Stimulated activated effector memory CD8-positive, alpha-beta T cell treated with anti-CD3 and anti-CD28 coated beads, Interleukin-12 subunit alpha, Interleukin-12 subunit beta, amount 100 ng/mL, for 72 hours (primary cell): Measurements from ENCODE around the gene DYRK1B.

Source experiments
- ATAC-seq: fragments of 150-1000 bp; cut with Tn5 transposase; 2 replicates; pipeline ENCODE4 v1.10.0; 2021
- DNase-seq, 2 donors: peaks; one replicate each; pipeline ENCODE4 v3.0.0; 2021 to 2022; ENCODE audit warnings: low spot score in 2 of 2
- H3K27ac Mint-ChIP-seq: one replicate; pipeline ENCODE4 v1.8.0; 2022; ENCODE audit warnings: mild to moderate bottlenecking, mixed read lengths
- H3K36me3 Mint-ChIP-seq: one replicate; pipeline ENCODE4 v1.8.0; 2022; ENCODE audit warnings: mild to moderate bottlenecking, mixed read lengths
- H3K4me1 Mint-ChIP-seq: one replicate; pipeline ENCODE4 v1.8.0; 2022; ENCODE audit warnings: mixed read lengths
- H3K4me3 Mint-ChIP-seq: one replicate; pipeline ENCODE4 v1.8.0; 2022; ENCODE audit warnings: mild to moderate bottlenecking, mixed read lengths
- H3K9me3 Mint-ChIP-seq: one replicate; pipeline ENCODE4 v1.8.0; 2022; ENCODE audit warnings: mixed read lengths

Gene DYRK1B

DNA sequence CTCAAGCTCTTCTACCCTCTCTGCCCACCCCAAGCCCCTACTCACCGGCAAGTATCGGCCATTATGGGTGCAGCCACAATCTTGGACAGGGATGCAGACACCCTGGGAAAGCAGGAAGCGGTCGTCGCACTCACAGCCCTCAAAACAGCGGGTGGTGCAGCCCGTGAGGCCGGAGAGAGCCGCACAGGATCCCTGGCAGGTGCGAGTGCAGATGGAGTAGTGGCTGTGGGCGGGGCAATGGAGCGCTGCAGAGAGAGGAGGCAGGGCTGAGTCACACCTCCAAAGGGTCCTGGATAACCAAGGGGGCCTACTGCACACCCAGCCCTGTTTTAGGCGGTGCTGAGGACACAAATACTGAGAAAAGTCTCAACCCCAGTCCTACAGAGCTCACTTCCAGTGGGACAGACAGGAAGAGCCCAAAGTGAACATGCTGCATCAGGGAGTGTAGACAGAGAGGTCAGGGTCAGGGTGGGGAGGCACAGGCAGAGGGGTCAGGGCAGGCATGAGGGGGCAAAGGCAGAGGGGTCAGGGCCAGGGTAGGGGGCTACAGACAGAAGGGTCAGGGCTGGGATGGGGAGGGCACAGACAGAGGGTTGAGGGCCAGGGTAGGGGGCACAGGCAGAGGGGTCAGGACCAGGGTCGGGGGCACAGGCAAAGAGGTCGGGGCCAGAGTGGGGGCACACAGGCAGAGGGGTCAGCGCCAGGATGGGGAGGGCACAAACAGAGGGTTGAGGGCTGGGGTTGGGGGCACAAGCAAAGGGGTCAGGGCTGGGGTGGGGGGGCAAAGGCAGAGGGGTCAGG is 36.4 kb upstream of the DYRK1B start:
- no peak overlapping the region for H3K27ac Mint-ChIP-seq
- no peak for DNase-seq
- no peaks in the 10 kb centered on the region for H3K4me1 Mint-ChIP-seq
- no peaks in the 10 kb centered on the region for H3K36me3 Mint-ChIP-seq
- H3K4me3 Mint-ChIP-seq, result no peak overlapping the region
- no peak for ATAC-seq
- H3K9me3 Mint-ChIP-seq, result no peaks in the 10 kb centered on the region

DNA sequence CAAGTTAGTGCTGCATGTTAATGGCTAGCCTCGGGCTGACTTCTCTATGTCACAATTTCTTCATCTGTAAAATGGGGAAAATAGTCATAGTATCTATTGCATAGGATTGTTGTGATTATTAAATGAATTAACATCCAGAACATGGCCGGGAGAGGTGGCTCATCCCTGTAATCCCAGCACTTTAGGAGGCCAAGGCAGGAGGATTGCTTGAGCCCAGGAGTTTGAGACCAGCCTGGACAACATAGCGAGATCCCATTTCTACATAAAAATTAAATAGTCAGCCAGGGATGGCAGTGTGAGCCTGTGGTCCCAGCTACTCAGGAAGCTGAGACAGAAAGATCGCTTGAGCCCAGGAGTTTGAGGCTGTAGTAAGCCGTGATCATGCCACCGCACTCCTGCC is 34.0 kb upstream of the DYRK1B start:
- H3K27ac Mint-ChIP-seq, result no peak overlapping the region
- no peaks in the 10 kb centered on the region for H3K36me3 Mint-ChIP-seq
- no peaks in the 10 kb centered on the region for H3K4me1 Mint-ChIP-seq
- DNase-seq, result no peak
- H3K9me3 Mint-ChIP-seq, result no peaks in the 10 kb centered on the region
- ATAC-seq, result no peak
- no peak overlapping the region for H3K4me3 Mint-ChIP-seq

DNA sequence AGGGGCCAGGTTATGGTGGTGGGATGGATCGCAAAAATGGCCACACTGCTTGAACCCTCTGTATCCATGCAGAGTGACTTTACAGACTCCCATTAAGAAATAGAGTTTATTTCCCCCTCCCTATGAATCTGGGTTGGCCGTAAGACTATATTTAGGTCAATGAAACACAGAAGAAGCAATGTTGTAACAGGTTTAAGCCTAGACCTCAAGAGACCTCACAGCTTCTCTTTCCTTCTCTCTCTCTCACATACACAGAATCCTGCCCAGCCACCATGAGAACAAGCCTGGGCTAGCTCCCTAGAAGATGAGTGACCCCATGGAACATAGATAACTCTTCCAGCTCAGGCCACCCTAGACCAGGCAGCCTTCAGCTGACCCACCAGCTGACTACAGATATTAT is 33.2 kb upstream of the DYRK1B start:
- Mint-ChIP-seq H3K4me1 (no peaks in the 10 kb centered on the region), H3K9me3 (no peaks in the 10 kb centered on the region), H3K4me3 (no peak overlapping the region), H3K27ac (no peak overlapping the region), H3K36me3 (no peaks in the 10 kb centered on the region)
- DNase-seq (no peak), ATAC-seq (no peak)

DNA sequence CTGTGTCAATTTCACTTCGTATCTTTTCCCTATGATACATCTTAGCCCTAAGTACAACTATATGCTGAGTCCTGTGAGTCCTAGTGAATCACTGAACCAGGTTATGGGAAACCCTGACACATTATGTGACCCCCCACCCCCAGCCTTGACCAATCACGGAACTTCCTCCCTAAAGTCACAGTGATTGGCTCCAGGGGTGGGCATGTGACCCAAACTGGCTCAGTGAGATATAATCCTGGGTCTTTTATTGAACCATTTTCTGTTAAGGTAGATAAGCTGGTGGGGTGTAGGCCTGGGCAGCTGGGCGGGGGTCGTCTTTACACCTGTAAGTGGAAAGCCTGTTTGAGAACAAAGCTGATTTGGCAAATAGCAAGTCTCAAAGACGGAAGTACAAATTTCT is 32.0 kb upstream of the DYRK1B start:
- no peaks in the 10 kb centered on the region for H3K4me1 Mint-ChIP-seq
- no peaks in the 10 kb centered on the region for H3K36me3 Mint-ChIP-seq
- ATAC-seq (no peak), DNase-seq (no peak)
- H3K27ac Mint-ChIP-seq, result no peak overlapping the region
- H3K9me3 Mint-ChIP-seq, result no peaks in the 10 kb centered on the region
- no peak overlapping the region for H3K4me3 Mint-ChIP-seq

DNA sequence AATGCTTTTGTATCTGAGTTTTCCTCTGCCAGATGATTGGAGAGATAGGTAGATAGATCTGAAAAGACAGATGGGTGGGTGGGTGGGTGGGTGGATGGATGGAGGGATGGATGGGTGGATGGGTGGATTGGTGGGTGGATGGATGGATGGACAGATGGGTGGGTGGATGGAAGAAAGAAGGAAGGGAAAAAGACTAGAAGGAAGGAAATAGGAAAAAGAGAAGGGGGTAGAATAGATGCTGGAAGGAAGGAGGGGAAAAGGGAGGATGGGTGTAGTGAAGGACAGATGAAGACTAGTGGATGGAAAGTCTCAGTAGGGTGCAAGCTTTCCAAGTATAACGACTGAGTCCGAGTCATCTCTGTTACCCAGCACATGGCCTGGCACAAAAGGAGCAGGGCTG is 31.2 kb upstream of the DYRK1B start:
- no peaks in the 10 kb centered on the region for H3K4me1 Mint-ChIP-seq
- H3K36me3 Mint-ChIP-seq, result no peaks in the 10 kb centered on the region
- H3K4me3 Mint-ChIP-seq, result no peak overlapping the region
- no peaks in the 10 kb centered on the region for H3K9me3 Mint-ChIP-seq
- DNase-seq (no peak), ATAC-seq (no peak)
- no peak overlapping the region for H3K27ac Mint-ChIP-seq

DNA sequence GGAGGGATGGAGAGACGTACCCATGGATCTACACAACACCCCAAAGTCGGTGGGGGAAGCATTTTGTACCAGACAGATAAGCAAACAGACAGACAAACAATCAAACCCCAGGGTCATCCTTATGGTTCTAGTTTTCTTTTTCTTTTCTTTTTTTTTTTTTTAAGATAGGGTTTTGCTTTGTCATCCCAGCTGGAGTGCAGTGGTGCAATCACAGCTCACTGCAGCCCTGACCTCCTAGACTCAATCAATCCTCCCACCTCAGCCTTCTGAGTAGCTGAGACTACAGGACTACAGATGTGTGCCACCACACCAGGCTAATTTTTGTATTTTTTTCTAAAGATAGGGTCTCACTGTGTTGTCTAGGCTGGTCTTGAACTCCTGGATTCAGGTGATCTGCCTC is 30.2 kb upstream of the DYRK1B start:
- DNase-seq (no peak), ATAC-seq (no peak)
- Mint-ChIP-seq H3K27ac (no peak overlapping the region), H3K9me3 (no peaks in the 10 kb centered on the region), H3K36me3 (no peaks in the 10 kb centered on the region), H3K4me1 (no peaks in the 10 kb centered on the region), H3K4me3 (no peak overlapping the region)

DNA sequence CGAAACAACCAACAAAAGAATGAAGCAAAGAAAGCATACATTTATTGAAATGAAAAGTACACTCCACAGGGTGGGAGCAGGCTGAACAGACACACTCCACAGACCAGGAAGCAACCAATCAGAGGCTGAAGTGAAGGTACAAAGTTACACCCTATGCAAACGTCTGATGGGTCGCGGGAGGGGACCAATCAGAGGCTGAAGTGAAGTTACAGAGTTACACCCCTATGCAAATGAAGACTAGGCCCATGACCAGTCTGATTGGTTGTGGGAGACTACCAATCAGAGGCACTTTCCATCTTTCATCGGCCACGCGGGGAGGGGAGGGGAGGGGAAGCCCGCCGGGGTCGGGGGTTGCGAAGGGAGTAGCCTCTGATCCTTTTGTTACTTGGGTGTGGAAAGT is 24.6 kb upstream of the DYRK1B start:
- DNase-seq (no peak), ATAC-seq (no peak)
- Mint-ChIP-seq H3K36me3 (no peaks in the 10 kb centered on the region), H3K4me1 (no peaks in the 10 kb centered on the region), H3K4me3 (no peak overlapping the region), H3K9me3 (no peaks in the 10 kb centered on the region), H3K27ac (no peak overlapping the region)

DNA sequence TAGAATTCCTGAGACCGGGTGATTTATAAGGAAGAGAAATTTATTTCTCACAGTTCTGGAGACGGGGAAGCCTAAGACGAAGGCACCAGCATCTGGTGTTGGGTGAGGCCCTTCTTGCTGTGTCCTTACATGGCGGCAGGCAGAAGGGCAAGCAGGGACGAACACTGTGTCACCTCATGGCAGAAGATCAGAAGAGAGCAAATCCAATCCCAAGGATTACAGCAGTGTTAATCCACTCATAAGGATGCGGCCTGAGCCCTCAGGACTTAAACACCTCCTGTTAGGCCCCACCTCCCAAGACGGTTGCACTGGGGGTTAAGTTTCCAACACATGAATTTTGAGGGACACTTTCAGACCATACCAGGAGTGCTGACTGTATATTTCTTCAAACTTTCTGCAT is 18.9 kb upstream of the DYRK1B start:
- ATAC-seq (no peak), DNase-seq (no peak)

DNA sequence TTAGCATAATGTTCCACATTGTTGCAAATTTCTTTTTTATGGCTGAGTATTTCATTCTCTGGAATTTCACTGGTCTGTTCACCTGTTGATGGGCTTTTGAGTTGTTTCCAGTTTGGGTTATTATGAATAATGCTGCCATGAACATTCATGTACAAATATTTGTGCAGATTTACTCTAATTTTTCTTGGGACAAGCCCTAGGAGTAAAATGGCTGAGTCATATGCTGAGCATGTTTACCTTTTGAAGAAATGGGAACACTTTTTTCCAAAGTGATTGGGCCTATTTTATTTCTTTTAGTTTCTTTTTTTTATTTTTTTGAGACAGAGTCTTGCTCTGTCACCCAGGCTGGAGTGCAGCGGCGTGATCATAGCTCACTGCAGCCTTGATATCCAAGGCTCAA is 16.9 kb upstream of the DYRK1B start:
- no peaks in the 10 kb centered on the region for H3K9me3 Mint-ChIP-seq
- DNase-seq (no peak), ATAC-seq (no peak)
- H3K36me3 Mint-ChIP-seq, result peaks cover 9% of the 10 kb centered on the region
- no peak overlapping the region for H3K27ac Mint-ChIP-seq
- peaks cover 14% of the 10 kb centered on the region for H3K4me1 Mint-ChIP-seq
- H3K4me3 Mint-ChIP-seq, result no peak overlapping the region

More for the DNA sequence above, 18.9 kb upstream of the DYRK1B start:
- Mint-ChIP-seq H3K36me3 (no peaks in the 10 kb centered on the region), H3K27ac (no peak overlapping the region), H3K4me1 (no peaks in the 10 kb centered on the region), H3K4me3 (no peak overlapping the region), H3K9me3 (no peaks in the 10 kb centered on the region)

DNA sequence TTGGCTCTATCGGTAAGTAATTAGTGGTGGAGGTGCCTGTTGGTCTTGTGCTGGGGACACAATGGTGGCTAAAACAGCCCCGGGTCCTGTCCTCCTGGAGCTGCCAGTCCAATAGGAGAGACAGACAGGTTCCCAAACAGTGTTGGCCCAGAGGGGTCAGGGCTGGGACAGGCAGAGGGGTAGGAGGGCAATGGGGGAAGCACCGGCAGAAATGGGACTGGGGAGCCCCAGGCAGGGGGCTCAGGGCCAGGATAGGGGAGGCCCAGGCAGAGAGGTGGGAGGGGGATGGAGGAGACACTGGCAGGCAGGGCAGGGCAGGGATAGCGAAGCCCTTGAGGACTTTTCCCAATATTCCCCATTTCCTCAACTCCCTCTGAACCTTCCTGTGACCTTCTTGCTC is 14.4 kb upstream of the DYRK1B start:
- peaks cover 35% of the 10 kb centered on the region for H3K4me1 Mint-ChIP-seq
- H3K27ac Mint-ChIP-seq, result no peak overlapping the region
- H3K9me3 Mint-ChIP-seq, result no peaks in the 10 kb centered on the region
- H3K36me3 Mint-ChIP-seq, result peaks cover 34% of the 10 kb centered on the region
- no peak for ATAC-seq
- H3K4me3 Mint-ChIP-seq, result no peak overlapping the region
- DNase-seq, result no peak

DNA sequence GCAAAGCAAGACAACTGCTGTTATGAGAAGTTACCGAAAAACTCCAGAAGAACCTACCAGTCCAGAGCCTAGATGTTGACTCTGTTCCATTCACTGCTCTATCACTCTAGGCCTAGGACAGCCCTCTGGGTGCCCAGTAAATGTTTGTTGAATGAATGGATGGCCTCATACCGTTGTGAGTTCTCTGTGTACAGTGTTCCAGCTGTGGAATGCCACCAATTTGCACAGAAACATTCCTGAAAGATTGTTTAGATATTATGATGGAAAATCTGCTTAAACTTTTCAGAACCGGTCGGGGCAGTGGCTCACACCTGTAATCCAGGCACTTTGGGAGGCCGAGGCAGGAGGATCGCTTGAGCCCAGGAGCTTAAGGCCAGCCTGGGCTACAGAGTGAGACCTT is 13.6 kb upstream of the DYRK1B start:
- ATAC-seq, result no peak

DNA sequence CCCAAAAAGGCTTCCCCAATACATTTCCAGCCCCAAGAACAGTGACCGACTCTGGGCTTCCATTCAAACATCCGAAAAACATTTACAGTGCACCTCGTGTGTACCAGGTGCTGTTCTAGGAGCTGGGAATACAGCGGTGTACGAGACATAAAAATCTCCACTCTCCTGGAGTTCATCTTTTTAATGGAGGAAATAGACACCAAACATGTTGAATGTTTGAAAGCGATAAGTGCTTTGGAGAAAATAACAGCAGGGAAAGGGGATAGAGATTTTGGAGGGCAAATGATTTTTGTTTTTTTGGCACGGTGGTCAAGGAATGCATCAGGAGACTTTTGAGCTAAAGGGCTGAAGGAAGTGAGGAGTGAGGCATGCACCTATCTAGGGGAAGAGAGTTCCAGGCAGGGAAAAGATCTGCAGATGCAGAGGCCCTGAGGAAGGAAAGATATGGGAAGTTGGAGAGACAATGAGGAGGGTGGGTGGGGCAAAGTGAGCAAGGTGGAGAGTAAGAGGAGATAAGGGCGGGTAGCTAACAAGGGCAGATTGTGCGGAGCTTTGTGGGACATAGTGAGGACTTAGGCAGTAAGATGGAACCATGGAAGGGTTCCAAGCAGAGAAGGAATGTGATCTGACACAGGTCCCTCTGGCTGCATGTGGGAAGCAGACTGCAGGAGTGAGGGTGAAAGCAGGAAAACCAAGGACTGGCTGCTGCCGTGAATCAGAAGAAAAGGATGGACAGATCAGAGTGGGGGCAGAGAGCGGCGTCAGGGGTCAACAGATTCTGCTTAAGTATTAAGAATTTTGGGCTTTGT is 12.9 kb upstream of the DYRK1B start:
- Mint-ChIP-seq H3K9me3 (no peaks in the 10 kb centered on the region), H3K4me3 (peak overlapping the region; percentile 94), H3K4me1 (peaks cover 47% of the 10 kb centered on the region), H3K27ac (peak overlapping the region; percentile 93), H3K36me3 (peaks cover 47% of the 10 kb centered on the region)
- DNase-seq (no peak), ATAC-seq (no peak)

More for the DNA sequence above, 13.6 kb upstream of the DYRK1B start:
- Mint-ChIP-seq H3K9me3 (no peaks in the 10 kb centered on the region), H3K36me3 (peaks cover 40% of the 10 kb centered on the region), H3K27ac (peak overlapping the region; percentile 93), H3K4me3 (peak overlapping the region; percentile 94), H3K4me1 (peaks cover 42% of the 10 kb centered on the region)
- DNase-seq, result no peak

DNA sequence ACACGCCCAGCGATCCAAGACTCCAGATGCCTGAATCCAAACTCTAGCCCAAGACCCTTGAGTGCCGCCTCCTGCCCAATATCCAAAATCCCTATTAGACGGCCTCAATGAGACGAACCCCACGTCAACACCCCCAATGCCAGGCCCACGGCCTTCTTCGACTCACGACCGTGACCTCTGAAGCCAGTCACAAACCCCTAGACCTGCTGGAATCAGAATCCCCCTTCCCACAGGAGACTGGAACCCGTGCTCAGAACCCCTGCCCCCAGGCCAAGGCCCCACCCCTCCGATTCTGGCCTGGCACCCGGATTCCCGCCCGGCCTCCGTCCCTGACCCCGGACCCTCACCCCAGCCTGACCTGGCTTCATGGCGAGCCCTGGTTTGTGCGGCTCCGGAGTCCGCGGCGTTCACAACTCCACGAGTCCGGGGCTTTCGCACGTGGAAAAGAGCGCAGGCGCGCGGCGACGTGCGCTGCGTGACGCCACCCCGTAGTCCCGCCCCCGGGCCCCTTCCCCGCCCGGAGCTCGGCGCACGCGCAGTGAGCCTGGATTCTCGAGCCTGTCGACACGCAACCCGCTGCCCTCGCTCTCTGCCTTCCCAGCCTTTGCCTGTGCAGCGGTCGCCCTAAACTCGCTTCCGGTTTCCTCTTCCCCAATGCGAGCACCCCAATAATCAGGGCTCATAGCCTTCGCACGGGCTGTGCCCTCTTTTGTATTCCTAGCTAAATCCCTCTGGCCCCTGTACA is 12.1 kb upstream of the DYRK1B start, which contains the start of gene FBL:
Gene FBL, minus strand, starts transcription at position 447 of the 745 bp plus-strand sequence. Its CDS starts 79 bp downstream, at position 368.
- Mint-ChIP-seq H3K27ac (peak within 1 kb of the TSS; percentile 93), H3K36me3 (peaks cover 54% of the 10 kb centered on the region), H3K4me3 (peak within 1 kb of the TSS; percentile 94), H3K9me3 (no peaks in the 10 kb centered on the region), H3K4me1 (peaks cover 47% of the 10 kb centered on the region)
- ATAC-seq (peak; percentile 94), DNase-seq (peak; percentile 98 to 99)

DNA sequence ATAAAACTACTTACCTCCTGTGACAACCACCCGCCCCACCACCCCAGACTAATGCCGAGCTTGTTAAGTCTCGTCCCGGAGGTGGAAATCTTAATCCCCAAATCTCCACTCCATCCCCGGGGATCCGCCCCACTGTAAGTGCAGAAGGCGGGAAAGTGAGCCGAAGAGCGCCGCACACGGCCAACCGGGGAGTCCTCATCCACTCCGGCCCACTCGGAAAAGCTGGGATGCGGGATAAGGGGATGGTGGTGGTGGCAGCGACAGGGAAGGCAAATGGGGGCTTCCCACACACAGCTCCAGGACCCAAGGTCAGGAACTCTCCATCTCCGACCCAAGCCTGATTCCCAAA is 11.6 kb upstream of the DYRK1B start:
- peaks cover 47% of the 10 kb centered on the region for H3K4me1 Mint-ChIP-seq
- no peaks in the 10 kb centered on the region for H3K9me3 Mint-ChIP-seq
- H3K4me3 Mint-ChIP-seq, result peak overlapping the region; percentile 94
- ATAC-seq (peak; percentile 1), DNase-seq (no peak)
- peak overlapping the region; percentile 93 for H3K27ac Mint-ChIP-seq
- H3K36me3 Mint-ChIP-seq, result peaks cover 60% of the 10 kb centered on the region

DNA sequence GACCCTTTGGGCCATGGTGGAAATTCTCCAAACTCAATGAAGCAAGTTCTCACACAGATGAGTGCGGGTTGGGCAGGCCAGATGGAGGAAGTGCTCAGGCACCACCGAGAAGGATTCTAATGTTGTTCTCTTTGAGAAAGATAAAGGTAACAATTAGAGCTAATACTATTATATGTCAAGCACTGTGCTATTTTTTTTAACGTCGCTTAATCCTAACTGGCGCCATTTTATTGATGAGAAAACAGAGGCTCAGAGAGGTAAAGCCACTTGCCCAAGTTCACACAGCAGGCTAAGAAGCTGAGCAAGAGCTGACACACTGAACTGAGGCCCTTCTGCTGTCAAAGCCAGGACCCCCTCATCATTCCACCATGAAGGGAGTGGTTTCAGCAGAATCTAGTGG is 11.2 kb upstream of the DYRK1B start:
- H3K36me3 Mint-ChIP-seq, result peaks cover 64% of the 10 kb centered on the region
- H3K4me1 Mint-ChIP-seq, result peaks cover 47% of the 10 kb centered on the region
- peak overlapping the region; percentile 94 for H3K4me3 Mint-ChIP-seq
- H3K9me3 Mint-ChIP-seq, result no peaks in the 10 kb centered on the region
- no peak for DNase-seq
- ATAC-seq, result peak; percentile 4
- H3K27ac Mint-ChIP-seq, result peak overlapping the region; percentile 93
